IPS-18c (cell line): ENCODE results near the gene LAG3.
A peak's percentile ranks its signal among the peaks of the same experiment; 100 is the strongest.

Experiments used
- H3K4me3 ChIP-seq: 2 replicates; pipeline ENCODE4 v1.7.0; 2013; ENCODE audit warnings: low read depth, mild to moderate bottlenecking, low read length, moderate library complexity; ENCODE audit not compliant: insufficient read depth
- H3K9me3 ChIP-seq: one replicate; pipeline ENCODE4 v1.6.1; 2013; ENCODE audit warnings: mild to moderate bottlenecking, low read length, moderate library complexity; ENCODE audit not compliant: control insufficient read depth, insufficient read depth

LAG3 gene

GRCh38 chr12:6778574-6779550 lies 6.5 kb downstream of the LAG3 start:
- peak overlapping the region; percentile 50 for H3K4me3 ChIP-seq
- peaks cover 4% of the 10 kb centered on the region for H3K9me3 ChIP-seq

GRCh38 chr12:6779708-6780432 lies 7.5 kb downstream of the LAG3 start:
- Histone ChIP-seq H3K9me3 (peaks cover 4% of the 10 kb centered on the region), H3K4me3 (no peak overlapping the region)

GRCh38 chr12:6780573-6780972 lies 8.3 kb downstream of the LAG3 start:
- peaks cover 4% of the 10 kb centered on the region for H3K9me3 ChIP-seq
- no peak overlapping the region for H3K4me3 ChIP-seq

GRCh38 chr12:6782119-6782518 lies 9.8 kb downstream of the LAG3 start:
- Histone ChIP-seq H3K4me3 (no peak overlapping the region), H3K9me3 (peaks cover 4% of the 10 kb centered on the region)

DNA sequence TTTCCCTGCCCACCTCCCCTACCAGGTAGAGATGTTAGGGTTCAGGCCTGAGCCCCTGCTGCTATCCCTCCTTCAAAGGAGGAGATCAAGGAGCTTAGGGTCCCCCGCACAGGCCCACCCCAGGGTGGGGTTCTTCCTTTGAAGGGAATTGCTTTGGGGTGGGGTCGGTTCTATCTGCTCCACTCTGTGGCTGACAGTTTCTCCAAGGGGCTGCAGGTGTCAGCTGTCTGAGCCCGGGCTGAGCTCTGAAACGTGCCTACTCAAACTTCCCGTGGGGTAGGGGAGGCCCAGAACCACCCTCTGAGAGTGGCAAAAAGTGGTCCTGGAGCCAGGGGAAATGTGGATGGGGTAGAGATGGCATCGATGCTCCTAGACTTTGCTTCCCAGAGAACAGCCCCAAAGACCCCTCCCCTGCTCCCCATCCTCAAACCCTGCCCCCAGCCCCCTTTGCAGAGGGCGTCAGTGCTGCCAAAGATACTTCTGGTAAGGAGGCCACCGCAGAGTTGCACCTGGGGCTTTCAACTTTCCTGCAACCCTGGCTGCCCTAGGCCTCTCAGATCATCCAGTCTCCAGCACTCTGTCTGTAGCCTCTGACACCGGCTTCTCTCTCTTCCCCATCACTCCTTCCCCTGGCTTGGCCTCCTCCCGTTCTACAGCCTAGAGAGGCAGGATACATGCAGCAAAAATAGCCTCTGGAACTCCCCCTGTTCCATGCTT lies 10.7 kb downstream of the LAG3 start:
- Histone ChIP-seq H3K4me3 (no peak overlapping the region), H3K9me3 (peaks cover 4% of the 10 kb centered on the region)

DNA sequence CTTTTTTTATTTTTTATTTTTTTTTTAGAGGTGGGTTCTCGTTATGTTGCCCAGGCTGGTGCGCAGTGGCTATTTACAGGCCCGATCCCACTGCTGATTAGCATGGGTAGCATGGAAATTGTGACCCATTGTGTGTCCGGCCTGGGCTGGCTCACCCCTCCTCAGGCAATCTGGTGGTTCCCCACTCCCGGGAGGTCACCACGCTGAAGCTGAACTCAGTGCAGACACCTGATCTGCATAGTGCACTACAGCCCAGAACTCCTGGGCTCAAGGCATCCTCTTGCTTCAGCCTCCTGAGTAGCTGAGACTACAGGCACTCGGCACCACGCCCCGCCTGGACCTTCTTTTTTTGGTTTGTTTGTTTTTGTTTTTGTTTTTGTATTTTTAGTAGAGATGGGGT lies 11.5 kb downstream of the LAG3 start:
- Histone ChIP-seq H3K9me3 (peaks cover 2% of the 10 kb centered on the region), H3K4me3 (no peak overlapping the region)

GRCh38 chr12:6784296-6784695 lies 12.0 kb downstream of the LAG3 start:
- H3K4me3 ChIP-seq = no peak overlapping the region
- H3K9me3 ChIP-seq = peaks cover 2% of the 10 kb centered on the region

DNA sequence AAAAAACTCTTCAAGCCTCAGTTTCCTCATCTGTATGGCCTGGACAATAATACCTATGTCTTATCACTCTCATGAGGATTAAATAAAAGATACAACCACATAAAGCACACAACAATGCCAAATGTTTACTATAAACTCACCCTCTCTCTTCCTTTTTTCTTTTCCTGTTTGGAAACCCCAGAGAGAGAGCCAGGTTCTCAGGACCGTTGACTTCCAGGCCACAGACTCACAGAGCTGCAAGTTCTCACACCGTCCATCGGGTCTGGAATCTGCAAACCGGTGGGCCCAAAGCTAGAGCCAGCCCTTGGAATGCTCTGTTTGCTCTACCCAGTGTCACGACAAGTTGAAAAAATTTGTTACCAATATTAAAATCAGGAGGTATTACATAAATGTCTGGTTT lies 12.4 kb downstream of the LAG3 start:
- Histone ChIP-seq H3K9me3 (peaks cover 2% of the 10 kb centered on the region), H3K4me3 (no peak overlapping the region)

- Histone ChIP-seq H3K4me3 (no peak overlapping the region), H3K9me3 (peaks cover 2% of the 10 kb centered on the region)
These were observed 14.2 kb downstream of the LAG3 start for GRCh38 chr12:6786416-6787094.

DNA sequence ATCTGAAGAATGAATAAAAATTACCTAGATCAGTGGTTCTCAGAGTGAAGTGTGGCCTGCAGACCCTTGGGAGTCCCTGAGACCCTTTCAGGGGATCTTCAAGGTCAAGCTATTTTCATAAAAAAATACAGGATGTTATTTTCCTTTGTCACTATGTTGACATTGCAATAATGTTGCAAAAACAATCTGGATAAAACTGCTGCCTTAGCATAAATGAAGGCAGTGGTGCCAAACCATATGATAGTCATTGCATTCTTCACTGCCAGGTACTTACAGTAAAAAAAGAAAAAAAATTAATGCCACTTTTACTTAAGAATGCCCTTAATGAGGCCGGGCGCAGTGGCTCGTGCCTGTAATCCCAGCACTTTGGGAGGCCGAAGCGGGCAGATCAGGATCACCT lies 15.0 kb downstream of the LAG3 start:
- Histone ChIP-seq H3K9me3 (peaks cover 2% of the 10 kb centered on the region), H3K4me3 (no peak overlapping the region)

DNA sequence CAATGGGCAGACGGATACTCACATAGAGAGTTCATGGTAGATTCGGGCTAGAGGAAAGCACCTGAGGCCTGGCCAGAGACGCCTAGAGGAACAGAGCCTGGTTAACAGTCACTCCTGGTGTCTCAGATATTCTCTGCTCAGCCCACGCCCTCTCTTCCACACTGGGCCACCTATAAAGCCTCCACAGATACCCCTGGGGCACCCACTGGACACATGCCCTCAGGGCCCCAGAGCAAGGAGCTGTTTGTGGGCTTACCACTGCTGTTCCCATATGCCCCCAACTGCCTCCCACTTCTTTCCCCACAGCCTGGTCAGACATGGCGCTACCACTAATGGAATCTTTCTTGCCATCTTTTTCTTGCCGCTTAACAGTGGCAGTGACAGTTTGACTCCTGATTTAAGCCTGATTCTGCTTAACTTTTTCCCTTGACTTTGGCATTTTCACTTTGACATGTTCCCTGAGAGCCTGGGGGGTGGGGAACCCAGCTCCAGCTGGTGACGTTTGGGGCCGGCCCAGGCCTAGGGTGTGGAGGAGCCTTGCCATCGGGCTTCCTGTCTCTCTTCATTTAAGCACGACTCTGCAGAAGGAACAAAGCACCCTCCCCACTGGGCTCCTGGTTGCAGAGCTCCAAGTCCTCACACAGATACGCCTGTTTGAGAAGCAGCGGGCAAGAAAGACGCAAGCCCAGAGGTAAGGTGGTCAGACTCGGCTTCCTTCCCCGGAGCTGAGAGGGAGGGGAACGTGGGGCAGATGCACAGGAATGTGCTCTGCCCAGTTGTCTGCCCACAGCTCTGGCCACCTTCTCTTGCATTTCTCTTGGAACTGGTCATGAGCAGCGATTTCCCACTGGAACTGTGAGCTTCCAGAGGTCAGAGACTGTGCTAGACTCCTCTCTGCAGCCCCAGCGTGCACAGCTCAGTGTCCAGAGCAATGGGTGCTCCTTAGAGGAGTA lies 16.9 kb downstream of the LAG3 start, which contains the start of gene CD4:
Gene CD4, plus strand, starts transcription at position 557 of the 953 bp plus-strand sequence. CDS start 10,611 bp downstream, outside the sequence.
- Histone ChIP-seq H3K4me3 (no peak within 1 kb of the TSS), H3K9me3 (no peaks in the 10 kb centered on the region)

DNA sequence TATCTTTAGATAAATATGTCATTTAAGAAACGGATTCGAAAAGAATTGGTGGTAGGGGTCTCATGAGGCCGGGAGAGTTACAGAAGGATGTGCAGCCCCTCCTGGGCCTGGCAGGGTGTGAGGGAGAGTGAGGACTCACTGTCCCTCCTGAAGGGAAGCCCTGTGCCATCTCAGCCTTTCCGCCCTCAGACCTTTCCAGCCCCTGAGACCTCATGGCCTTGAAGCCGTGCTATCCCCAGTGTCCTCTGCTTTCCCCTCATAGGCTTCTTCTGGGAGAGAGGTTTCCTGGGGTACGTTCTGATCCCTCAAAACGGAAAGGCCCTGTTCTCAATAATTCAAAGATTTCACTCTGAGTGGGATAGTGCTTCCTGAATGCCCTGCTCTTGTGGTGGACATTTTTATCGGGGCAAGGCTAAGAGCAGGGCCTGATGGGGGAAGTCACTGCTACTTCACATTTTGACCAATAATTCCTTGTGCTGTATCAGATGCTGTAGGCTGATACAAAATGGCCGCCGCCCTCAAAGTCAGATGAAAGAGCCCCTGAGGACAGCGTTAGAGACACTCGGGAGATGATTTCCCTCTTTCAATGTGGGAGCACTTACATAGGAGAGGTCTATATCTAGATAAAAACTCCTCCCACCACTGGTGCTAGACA lies 18.3 kb downstream of the LAG3 start:
- H3K4me3 ChIP-seq = no peak overlapping the region

GRCh38 chr12:6791931-6792520 lies 19.7 kb downstream of the LAG3 start:
- H3K4me3 ChIP-seq = no peak overlapping the region

More for the DNA sequence above, 18.3 kb downstream of the LAG3 start:
- H3K9me3 ChIP-seq = no peaks in the 10 kb centered on the region

GRCh38 chr12:6792522-6793201 lies 20.3 kb downstream of the LAG3 start:
- Histone ChIP-seq H3K9me3 (no peaks in the 10 kb centered on the region), H3K4me3 (no peak overlapping the region)

More at GRCh38 chr12:6791931-6792520, 19.7 kb downstream of the LAG3 start:
- no peaks in the 10 kb centered on the region for H3K9me3 ChIP-seq

- Histone ChIP-seq H3K9me3 (no peaks in the 10 kb centered on the region), H3K4me3 (no peak overlapping the region)
These were observed 22.8 kb downstream of the LAG3 start for GRCh38 chr12:6795088-6795487.
